GM12872 (cell line): ENCODE results near the gene HMGXB3.

Experiments
- TF ChIP-seq, protein P1 (sequence below): IDR thresholded peaks from 3 replicates; pipeline ENCODE4 v1.5.1; 2011; ENCODE audit warnings: low read depth, mild to moderate bottlenecking, low read length, moderate library complexity; ENCODE audit not compliant: insufficient read depth

The HMGXB3 gene

GRCh38 chr5:149966946-149967345 lies 33.6 kb upstream of the HMGXB3 start:
- TF ChIP-seq, protein P1, sequence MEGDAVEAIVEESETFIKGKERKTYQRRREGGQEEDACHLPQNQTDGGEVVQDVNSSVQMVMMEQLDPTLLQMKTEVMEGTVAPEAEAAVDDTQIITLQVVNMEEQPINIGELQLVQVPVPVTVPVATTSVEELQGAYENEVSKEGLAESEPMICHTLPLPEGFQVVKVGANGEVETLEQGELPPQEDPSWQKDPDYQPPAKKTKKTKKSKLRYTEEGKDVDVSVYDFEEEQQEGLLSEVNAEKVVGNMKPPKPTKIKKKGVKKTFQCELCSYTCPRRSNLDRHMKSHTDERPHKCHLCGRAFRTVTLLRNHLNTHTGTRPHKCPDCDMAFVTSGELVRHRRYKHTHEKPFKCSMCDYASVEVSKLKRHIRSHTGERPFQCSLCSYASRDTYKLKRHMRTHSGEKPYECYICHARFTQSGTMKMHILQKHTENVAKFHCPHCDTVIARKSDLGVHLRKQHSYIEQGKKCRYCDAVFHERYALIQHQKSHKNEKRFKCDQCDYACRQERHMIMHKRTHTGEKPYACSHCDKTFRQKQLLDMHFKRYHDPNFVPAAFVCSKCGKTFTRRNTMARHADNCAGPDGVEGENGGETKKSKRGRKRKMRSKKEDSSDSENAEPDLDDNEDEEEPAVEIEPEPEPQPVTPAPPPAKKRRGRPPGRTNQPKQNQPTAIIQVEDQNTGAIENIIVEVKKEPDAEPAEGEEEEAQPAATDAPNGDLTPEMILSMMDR: no peak

DNA sequence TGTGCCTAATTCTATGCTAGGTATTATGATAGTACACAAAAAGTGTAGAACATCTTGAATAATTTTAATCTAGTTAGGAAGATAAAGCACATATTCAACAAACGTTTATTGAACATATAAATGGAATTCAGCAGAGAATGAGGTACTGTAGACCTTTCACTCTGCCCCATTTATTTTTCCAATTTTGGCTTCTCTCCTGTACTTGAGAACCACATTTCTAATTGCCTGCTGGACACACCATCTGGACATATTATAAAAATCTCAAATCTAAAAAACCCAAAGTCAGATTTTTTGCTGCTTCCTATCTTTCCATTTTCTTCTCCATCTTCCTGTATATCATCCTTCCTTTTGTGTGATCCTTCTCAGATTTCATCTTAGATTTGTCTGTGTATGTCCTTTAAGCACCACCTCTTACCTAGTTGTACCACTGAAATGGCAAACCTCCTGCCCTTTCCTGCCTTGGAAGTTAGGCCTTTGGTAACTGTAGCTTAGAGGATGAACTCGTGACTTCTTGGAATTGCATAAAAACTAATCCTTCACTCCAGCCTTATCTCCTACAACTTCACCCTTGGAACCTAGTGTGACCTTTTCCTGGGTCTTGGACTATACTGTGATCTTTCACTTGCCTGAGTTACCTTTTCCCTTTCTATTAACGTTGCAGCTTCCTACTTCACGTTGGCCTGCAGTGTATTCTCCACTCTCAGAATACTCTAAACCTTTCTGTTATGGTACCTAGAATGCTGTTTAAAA lies 31.2 kb upstream of the HMGXB3 start:
- TF ChIP-seq, protein P1: no peak

DNA sequence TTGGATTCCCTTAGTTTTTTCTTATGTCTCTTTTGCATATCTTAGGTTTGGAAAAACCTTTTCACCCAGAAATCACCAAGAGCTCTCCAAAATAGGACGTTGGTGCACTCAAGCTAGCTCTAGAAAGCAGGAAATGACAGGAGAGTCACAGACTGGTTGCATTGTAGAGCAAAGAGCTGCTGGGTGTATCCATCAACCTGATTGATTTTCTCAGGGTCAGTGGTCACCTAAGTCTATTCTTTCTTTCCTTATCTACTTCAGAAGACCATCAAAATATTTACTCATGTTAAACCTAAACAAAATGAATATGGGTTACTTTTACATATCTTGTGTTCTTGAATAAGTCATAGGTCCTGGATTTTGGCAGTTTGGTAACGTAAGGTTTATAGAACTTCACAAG lies 25.1 kb upstream of the HMGXB3 start:
- TF ChIP-seq, protein P1: no peak

GRCh38 chr5:149979896-149980295 lies 20.6 kb upstream of the HMGXB3 start:
- TF ChIP-seq, protein P1: no peak

DNA sequence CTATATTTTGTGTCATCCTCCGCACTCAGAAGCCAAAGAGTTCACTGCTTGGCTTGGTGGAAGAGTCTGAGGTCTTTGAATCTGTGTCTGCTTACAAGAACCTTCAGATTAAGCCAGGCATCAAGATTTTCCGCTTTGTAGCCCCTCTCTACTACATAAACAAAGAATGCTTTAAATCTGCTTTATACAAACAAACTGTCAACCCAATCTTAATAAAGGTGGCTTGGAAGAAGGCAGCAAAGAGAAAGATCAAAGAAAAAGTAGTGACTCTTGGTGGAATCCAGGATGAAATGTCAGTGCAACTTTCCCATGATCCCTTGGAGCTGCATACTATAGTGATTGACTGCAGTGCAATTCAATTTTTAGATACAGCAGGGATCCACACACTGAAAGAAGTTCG lies 19.3 kb upstream of the HMGXB3 start:
- TF ChIP-seq, protein P1: no peak

GRCh38 chr5:149982505-149982904 lies 18.0 kb upstream of the HMGXB3 start:
- TF ChIP-seq, protein P1: no peak

- TF ChIP-seq, protein P1: no peak
Observed at GRCh38 chr5:149988126-149988525, 12.4 kb upstream of the HMGXB3 start.
